Bone marrow (tissue), 2 donors: ENCODE measurements around the gene SRSF1.
A peak's percentile ranks its signal among the peaks of the same experiment; 100 is the strongest.

Experiments used
- DNase-seq, 2 donors: peaks; one replicate each; lab custom pipeline; 2025; lab: John Stamatoyannopoulos, UW

Gene SRSF1

DNA sequence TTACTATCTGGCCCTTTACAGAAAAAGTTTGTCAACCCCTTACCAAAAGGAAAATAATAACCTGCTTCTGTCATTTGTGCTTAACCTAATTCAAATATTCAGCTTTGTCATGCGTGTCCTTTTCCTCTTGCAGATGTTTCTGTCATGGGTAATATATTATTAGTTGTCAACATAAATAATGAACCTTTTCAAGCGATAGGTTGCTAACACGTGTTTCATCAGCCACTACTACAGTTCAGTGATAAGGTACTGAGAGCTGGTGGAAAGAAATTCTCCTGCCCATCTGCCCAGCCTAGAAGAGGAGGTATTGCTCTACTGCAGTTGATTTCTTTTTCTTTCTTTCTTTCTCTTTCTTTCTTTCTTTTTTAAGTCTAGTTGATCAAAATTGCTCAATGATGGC is 12.0 kb upstream of the SRSF1 start:
- DNase-seq = no peak

DNA sequence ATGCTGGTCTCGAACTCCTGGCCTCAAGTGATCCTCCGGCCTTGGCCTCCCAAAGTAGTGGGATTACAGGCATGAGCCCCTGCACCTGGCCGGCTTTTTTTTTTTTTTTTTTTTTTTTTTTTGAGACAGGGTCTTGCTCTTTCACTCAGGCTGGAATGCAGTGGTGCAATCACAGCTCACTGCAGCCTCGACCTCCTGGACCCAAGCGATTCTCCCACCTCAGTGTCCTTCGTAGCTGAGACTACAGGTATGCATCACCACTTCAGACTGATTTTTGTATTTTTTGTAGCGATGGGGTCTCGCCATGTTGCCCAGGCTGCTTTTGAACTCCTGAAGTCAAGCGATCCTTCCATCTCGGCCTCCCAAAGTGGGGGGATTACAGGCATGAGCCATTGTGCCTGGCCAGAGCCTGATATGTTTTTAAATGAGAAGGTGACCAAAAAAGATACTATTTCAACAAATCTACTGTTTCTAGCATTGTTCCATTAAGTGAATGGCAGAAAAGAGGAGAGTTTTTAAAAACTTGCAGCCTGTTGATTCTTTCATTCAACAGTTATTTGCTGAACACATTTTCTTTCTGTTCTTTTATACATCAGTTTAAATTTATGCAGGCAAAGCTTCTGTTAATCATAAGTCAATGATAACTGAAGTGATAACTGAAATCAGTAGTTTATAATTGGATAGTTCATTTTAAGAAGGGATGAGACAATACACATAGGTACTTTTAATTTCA is 3.2 kb upstream of the SRSF1 start:
- no peak for DNase-seq

DNA sequence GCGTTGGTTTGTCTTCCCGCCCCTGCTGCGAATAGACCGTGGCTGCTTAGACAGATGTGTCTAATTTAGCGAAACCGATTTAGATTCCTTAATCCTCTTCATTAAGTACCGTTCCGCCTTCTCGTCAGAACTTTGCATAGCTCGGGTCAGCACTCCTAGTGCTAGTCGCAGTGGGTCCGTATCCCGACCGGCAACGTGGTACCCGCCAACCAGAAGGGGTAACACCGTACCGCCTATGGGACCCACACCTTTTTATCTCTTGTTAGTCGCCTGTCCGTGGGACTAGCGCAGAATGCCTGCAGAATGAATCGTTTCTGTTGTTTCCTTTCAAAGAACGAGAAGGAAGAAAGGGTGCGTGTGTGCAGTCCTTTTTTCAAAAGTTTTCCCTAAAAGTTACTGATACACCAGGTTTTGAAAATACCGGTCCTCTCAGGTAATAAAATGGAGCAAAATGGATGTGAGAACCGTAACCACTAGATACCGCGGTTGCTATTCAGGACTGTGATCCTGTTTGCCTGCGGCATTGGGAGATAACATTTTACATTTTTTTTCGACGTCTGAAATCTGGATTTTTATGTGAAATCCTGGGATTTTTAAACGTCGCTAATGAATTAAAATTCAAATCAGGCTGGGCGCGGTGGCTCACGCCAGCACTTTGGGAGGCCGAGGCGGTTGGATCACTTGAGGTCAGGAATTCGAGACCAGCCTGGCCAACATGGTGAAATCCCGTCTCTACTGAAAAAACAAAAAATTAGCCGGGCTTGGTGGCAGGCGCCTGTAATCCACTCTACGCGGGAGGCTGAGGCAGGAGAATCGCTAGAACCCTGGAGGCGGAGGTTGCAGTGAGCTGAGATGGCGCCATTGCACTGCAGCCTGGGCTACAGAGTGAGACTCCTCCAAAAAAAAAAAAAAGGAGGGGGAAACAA is 998 bp upstream of the SRSF1 start:
- DNase-seq = no peak

DNA sequence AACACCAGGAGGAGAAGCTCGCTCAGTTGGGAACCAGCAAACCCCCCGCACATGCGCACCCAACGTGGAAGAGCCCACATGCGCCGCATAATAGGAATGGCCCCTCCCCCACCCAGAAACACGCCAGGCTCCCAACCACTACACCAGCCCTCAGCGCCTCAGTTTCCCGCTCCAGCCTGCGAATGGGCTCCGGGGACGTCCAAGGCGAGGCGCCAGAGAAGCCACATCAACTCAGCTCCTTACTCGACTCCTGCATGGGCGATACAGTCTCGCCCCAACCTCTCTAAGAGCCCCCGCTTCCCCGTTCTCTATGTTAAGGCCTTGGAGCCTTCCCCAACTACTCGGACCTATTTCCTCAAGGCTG is 504 bp downstream of the SRSF1 start:
- peak in 1 of 2 donors; percentile 40 for DNase-seq

DNA sequence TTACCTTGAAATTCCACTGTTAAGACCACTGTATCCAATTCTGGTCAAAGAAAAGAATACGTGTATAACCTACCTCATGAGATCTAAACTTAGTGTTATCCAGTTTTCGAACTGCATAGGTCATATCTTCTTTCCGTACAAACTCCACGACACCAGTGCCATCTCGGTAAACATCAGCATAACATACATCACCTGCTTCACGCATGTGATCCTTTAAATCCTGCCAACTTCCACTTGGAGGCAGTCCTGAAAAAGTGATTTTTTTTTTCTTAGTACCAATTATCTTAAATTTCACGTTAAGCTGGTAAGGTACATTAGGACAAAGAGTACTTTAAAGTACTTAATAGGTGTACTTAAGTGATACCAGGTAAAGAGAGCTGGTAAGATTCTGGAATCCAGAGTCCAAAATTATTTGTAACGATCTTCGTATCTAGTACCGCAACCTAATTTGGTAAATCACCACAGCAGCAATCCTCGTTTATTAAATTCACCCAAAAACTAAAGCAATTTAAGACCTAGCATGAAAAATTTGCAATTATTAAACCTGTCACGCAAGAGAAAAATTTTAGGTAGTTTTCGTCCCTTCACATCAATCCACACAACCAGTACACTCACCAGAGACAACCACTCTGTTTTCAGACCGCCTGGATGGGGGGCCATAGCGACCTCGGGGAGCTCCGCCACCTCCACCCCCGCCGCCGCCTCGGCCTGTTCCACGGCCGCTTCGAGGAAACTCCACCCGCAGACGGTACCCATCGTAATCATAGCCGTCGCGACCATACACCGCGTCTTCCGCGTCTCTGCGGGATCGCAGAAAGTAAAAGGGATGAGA is 1.1 kb downstream of the SRSF1 start:
- no peak for DNase-seq

- DNase-seq = no peak
These were observed 1.9 kb downstream of the SRSF1 start for GRCh38 chr17:58005031-58005727.

- no peak for DNase-seq
These were observed 3.0 kb downstream of the SRSF1 start for GRCh38 chr17:58004060-58004459.

- no peak for DNase-seq
These were observed 4.1 kb downstream of the SRSF1 start for GRCh38 chr17:58002973-58003372.

DNA sequence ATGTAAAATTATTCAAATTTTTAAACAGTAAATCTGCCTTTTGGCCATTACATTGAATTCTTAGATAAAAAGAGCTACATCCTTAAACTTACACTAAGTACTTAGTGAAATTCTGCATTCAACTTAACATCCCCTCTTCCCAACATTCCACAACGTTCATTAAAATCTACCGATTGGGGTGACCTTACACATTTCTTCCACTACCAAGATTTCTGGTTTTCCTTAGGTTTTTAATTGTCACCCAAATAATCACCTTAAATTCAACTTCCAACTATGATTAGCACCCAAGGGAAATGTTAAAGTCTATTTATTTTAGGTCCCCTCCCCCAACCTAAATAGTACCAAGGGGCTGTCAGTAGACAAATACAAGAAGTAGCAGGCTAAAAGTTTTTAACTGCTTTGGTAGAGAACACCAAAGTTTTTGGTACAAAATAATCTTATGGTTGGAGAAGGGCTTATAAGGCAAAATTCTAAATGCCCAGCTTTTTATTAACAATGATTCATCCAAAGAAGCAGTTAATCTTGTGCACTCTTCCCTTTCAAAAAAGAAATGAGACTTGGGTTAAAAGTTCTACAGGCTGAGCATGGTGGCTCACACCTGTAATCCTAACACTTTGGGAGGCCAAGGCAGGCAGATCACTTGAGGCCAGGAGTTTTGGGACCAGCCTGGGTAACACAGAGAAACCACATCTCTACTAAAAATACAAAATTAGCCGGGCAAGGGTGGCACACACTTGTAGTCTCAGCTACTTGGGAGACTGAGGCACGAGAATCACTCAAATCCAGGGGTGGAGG is 4.7 kb downstream of the SRSF1 start:
- no peak for DNase-seq

GRCh38 chr17:58001461-58002124 is 5.5 kb downstream of the SRSF1 start:
- DNase-seq = no peak

- DNase-seq = peak in 1 of 2 donors; percentile 74
These were observed 7.5 kb downstream of the SRSF1 start for GRCh38 chr17:57999496-58000017.

- DNase-seq = no peak
These were observed 8.0 kb downstream of the SRSF1 start for GRCh38 chr17:57999010-57999495.

GRCh38 chr17:57997085-57997809 is 9.8 kb downstream of the SRSF1 start:
- no peak for DNase-seq

DNA sequence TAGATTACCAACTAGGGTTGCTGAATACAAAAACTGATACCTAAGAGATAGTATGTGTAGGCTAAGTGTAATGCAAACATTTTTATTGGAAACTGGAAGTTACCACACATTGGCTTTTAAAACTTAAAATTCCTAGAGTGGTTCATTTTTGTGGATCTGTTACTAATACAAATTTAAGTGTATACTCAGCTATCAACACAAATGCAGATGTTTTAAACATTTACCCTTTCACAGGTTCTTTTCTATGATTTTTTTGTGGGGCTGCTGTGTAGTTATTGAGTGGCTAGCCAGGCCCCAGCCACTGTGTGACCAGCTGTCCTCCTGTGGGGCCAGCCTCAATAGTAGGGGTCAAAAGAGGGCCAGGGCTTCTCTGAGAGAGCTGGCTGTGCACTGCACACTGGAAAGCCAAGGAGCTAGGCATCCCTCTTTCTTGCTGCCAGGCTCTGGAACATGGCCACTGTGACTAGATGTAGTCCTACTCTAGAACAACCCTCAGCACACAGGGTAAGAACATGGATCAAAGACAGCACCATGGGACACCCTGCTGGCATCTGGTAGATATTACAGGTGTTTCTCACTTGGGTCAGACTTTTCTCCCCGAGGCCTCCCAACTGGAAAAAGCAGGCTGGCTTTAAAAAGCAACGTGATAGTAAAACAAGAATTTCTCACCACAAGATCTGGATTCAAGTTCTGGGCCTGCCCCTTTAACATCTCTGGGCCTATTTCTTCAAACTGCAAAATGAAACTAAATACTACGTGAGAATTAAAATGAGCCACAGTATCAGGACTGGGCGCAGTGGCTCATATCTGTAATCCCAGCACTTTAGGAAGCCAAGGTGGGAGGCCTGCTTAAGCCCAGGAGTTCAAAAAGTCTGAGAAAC is 11.7 kb downstream of the SRSF1 start:
- peak; percentile 6 to 53 for DNase-seq

DNA sequence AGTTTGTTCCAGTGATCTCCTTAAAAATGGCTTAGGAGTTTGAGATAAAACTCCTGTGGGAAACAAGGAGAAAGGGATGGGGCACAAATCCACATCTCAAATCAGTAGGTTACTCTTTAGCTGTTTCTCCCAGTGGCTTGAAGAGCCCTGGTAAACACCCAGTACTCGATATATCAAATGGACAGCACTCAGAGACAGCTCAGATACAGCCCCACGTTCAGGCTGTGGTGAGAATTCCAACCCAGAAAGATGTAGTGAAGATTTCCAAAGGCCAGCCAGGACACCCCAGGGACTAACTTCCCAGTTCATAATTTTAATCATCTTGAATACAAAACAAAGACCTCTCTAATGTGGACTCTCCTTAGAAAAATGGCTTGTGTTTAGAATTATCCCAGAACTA is 12.6 kb downstream of the SRSF1 start:
- no peak for DNase-seq

DNA sequence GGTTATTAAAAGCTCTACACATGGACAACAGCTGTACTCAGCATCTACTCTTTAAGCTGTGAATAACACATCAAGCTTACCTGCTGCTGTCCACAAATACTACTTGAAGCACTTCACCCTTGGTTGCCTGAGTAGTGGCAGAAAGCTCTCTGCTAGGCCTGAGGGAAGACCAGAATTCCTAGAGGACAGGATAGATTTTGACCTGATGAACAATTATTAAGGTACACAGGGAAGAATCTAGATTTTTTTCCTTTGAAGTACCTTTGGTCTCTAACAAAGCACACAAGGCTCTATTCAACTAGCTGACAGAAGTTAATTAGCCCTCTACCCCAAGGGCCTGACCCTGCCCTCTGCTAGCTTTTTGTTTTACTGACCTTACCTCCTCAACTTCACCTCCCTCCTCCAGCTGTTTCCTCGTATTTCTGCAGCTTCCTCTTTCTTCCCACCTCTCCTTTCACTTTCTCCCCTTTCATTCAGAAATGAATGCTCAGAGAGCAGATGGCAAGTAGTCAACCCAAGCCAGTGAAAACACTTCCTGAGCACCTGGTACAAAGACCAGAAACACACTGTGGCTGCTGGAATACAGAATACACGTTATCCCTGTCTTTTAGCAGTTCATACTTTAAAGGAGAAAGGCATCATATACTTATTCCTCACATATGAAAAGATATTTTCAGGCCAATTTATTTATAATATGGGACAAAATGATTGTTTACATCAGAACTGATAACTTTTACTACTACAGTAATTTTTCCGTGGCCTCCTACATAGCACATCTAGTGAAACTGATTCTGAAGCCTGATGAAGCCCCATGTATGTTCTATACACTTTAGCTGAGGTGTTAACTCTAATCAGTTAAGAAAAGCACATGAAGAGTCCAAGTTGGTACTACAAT is 13.3 kb downstream of the SRSF1 start:
- peak in 1 of 2 donors; percentile 83 for DNase-seq

DNA sequence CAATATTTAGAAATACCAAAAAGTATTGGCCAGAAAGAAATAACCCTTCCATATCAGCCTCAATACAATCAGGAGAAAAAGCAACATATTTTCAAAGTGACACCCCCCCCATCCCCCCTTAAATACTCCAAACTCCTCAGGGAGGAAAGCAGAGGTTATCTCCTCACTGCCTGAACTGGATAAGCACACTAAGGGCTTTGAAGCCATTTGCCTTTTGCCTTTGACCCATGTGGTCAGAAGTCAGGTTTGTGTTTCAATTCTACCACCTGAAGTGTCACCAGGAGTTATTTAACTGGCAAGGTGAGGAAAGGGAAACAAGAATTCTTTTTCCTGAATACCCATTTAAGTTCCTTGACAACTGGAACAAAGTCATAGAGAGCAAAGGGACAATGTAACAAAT is 15.5 kb downstream of the SRSF1 start:
- no peak for DNase-seq
